ENCODE measurements around the gene HMGCS1. TPM values are rescaled to one million over a fixed set of nuclear protein-coding genes. Genes with fewer than 3 reads are reported as not detected.

Gene HMGCS1
- total RNA-seq, 1 experiment from 2014 or later, result 211 TPM

DNA sequence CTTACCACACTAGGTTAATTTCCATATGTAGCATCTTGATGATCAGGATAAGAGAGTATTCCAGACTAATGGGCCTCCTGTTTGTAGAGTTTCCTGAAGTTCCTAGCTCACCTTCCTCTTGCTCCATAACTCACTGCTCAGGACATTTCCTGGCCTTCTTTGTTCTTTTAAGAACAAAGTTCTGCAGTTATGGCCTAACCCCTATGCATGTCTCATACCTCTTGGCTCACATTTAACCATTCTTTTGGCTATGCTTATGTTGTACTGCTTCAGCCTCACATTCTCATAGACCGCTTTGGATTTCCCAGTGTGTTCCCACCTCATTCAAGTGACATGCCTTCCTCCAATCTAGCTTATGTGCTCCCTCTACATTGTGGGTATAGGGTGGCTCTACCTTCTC is 40.5 kb upstream of the HMGCS1 start:
- H3K27me3 ChIP-seq (replicated peaks; ENCODE audit: control insufficient read depth, insufficient read depth, low read length), result no peaks in the 10 kb centered on the region; the same call in 1 of the 2 replicates
- H3K4me1 ChIP-seq, result peaks cover 32% of the 10 kb centered on the region
- DNase-seq, result no peak
- TF ChIP-seq, protein P1, sequence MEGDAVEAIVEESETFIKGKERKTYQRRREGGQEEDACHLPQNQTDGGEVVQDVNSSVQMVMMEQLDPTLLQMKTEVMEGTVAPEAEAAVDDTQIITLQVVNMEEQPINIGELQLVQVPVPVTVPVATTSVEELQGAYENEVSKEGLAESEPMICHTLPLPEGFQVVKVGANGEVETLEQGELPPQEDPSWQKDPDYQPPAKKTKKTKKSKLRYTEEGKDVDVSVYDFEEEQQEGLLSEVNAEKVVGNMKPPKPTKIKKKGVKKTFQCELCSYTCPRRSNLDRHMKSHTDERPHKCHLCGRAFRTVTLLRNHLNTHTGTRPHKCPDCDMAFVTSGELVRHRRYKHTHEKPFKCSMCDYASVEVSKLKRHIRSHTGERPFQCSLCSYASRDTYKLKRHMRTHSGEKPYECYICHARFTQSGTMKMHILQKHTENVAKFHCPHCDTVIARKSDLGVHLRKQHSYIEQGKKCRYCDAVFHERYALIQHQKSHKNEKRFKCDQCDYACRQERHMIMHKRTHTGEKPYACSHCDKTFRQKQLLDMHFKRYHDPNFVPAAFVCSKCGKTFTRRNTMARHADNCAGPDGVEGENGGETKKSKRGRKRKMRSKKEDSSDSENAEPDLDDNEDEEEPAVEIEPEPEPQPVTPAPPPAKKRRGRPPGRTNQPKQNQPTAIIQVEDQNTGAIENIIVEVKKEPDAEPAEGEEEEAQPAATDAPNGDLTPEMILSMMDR (IDR thresholded peaks at IDR 0.05; ENCODE audit: insufficient read depth in 1 of 2, low read depth in 1 of 2, low read length in 1 of 2, severe bottlenecking in 1 of 2, unreplicated experiment in 1 of 2), result no peak
- Mint-ChIP-seq H3K9me3 (ENCODE audit: unreplicated experiment) (no peaks in the 10 kb centered on the region), H3K36me3 (ENCODE audit: insufficient read depth, unreplicated experiment) (no peaks in the 10 kb centered on the region), H3K4me3 (ENCODE audit: unreplicated experiment) (no peak overlapping the region), H3K27ac (ENCODE audit: unreplicated experiment) (no peak overlapping the region), H3K4me1 (ENCODE audit: low read depth, unreplicated experiment) (peaks cover 18% of the 10 kb centered on the region), H3K27me3 (ENCODE audit: insufficient read depth, unreplicated experiment) (no peaks in the 10 kb centered on the region)
- ChIA-PET POLR2A (no interaction called here), CTCF (no interaction called here)
- no peaks in the 10 kb centered on the region for H3K36me3 ChIP-seq (ENCODE audit: control insufficient read depth, insufficient read depth, low read length)
- H3K9me3 ChIP-seq, result no peaks in the 10 kb centered on the region
- intact Hi-C loops (cut with micrococcal nuclease; ENCODE audit: unreplicated experiment), result no loop called here
- BruUV-seq (replicated peaks), result no TSS peak
- no peak overlapping the region for H3K4me3 ChIP-seq (ENCODE audit: low read depth, low read length)

DNA sequence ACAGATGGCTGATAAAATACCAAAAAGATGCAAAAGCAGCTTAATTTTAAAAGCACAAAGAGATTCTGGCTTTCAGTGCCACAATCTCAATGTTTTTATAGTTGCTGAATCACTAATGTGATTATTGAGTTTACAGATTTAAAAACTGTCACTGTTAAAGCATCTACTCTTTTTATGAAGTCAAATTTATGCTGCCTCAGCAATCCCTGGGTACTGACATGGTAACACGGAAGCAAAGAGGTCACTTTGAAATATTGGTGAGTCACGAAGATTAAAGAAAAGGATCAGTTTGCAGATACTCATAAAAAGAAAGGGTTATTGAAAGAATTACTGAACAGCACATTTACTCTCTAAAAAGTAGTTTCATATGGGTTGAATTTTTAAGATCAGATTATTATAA is 39.7 kb upstream of the HMGCS1 start:
- Histone ChIP-seq H3K9me3 (no peaks in the 10 kb centered on the region), H3K36me3 (ENCODE audit: control insufficient read depth, insufficient read depth, low read length) (no peaks in the 10 kb centered on the region), H3K4me1 (peaks cover 38% of the 10 kb centered on the region), H3K4me3 (ENCODE audit: low read depth, low read length) (no peak overlapping the region), H3K27me3 (replicated peaks; ENCODE audit: control insufficient read depth, insufficient read depth, low read length) (no peaks in the 10 kb centered on the region; the same call in 1 of the 2 replicates)
- ChIA-PET CTCF (no interaction called here), POLR2A (no interaction called here)
- Mint-ChIP-seq H3K27ac (ENCODE audit: unreplicated experiment) (no peak overlapping the region), H3K36me3 (ENCODE audit: insufficient read depth, unreplicated experiment) (no peaks in the 10 kb centered on the region), H3K4me3 (ENCODE audit: unreplicated experiment) (no peak overlapping the region), H3K27me3 (ENCODE audit: insufficient read depth, unreplicated experiment) (no peaks in the 10 kb centered on the region), H3K9me3 (ENCODE audit: unreplicated experiment) (no peaks in the 10 kb centered on the region), H3K4me1 (ENCODE audit: low read depth, unreplicated experiment) (peaks cover 25% of the 10 kb centered on the region)
- intact Hi-C loops (cut with micrococcal nuclease; ENCODE audit: unreplicated experiment), result no loop called here
- DNase-seq, result no peak
- TF ChIP-seq, protein P1 (IDR thresholded peaks at IDR 0.05; ENCODE audit: insufficient read depth in 1 of 2, low read depth in 1 of 2, low read length in 1 of 2, severe bottlenecking in 1 of 2, unreplicated experiment in 1 of 2), result no peak
- no TSS peak for BruUV-seq (replicated peaks)

- no peaks in the 10 kb centered on the region for H3K27me3 Mint-ChIP-seq (ENCODE audit: insufficient read depth, unreplicated experiment)
- H3K4me3 Mint-ChIP-seq (ENCODE audit: unreplicated experiment), result no peak overlapping the region
- DNase-seq, result no peak
- intact Hi-C loops (cut with micrococcal nuclease; ENCODE audit: unreplicated experiment), result no loop called here
- no peaks in the 10 kb centered on the region for H3K36me3 Mint-ChIP-seq (ENCODE audit: insufficient read depth, unreplicated experiment)
- peaks cover 33% of the 10 kb centered on the region for H3K4me1 Mint-ChIP-seq (ENCODE audit: low read depth, unreplicated experiment)
- H3K9me3 Mint-ChIP-seq (ENCODE audit: unreplicated experiment), result no peaks in the 10 kb centered on the region
- H3K27ac Mint-ChIP-seq (ENCODE audit: unreplicated experiment), result no peak overlapping the region
- TF ChIP-seq, protein P1 (IDR thresholded peaks at IDR 0.05; ENCODE audit: insufficient read depth in 1 of 2, low read depth in 1 of 2, low read length in 1 of 2, severe bottlenecking in 1 of 2, unreplicated experiment in 1 of 2), result no peak
- ChIA-PET CTCF (interaction anchor here (0.7 kb wide), 1 partner anchor 344 kb away, joined by 3 read pairs; no protein-coding TSS in a partner anchor), POLR2A (interaction anchor here (0.6 kb wide), 1 partner anchor 231 kb away, joined by 3 read pairs; the partner anchor contains the start of gene ZNF131)
- Histone ChIP-seq H3K4me3 (ENCODE audit: low read depth, low read length) (no peak overlapping the region), H3K27me3 (replicated peaks; ENCODE audit: control insufficient read depth, insufficient read depth, low read length) (no peaks in the 10 kb centered on the region; the same call in 1 of the 2 replicates), H3K36me3 (ENCODE audit: control insufficient read depth, insufficient read depth, low read length) (no peaks in the 10 kb centered on the region), H3K4me1 (peaks cover 45% of the 10 kb centered on the region), H3K9me3 (peaks cover 1% of the 10 kb centered on the region; the same call in 1 of the 2 replicates)
- no TSS peak for BruUV-seq (replicated peaks)
Measured at GRCh38 chr5:43352131-43352530, 38.9 kb upstream of the HMGCS1 start.
